Measurements from ENCODE around the gene CDS1.

GRCh38 chr4:84597450-84597849 is 14.5 kb downstream of the CDS1 start:
- TF ChIP-seq, protein P1, sequence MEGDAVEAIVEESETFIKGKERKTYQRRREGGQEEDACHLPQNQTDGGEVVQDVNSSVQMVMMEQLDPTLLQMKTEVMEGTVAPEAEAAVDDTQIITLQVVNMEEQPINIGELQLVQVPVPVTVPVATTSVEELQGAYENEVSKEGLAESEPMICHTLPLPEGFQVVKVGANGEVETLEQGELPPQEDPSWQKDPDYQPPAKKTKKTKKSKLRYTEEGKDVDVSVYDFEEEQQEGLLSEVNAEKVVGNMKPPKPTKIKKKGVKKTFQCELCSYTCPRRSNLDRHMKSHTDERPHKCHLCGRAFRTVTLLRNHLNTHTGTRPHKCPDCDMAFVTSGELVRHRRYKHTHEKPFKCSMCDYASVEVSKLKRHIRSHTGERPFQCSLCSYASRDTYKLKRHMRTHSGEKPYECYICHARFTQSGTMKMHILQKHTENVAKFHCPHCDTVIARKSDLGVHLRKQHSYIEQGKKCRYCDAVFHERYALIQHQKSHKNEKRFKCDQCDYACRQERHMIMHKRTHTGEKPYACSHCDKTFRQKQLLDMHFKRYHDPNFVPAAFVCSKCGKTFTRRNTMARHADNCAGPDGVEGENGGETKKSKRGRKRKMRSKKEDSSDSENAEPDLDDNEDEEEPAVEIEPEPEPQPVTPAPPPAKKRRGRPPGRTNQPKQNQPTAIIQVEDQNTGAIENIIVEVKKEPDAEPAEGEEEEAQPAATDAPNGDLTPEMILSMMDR (IDR thresholded peaks at IDR 0.05; ENCODE audit: low read depth, low read length) = no peak
- TF ChIP-seq POLR2A (IDR thresholded peaks at IDR 0.05; ENCODE audit: extremely low read depth, insufficient read length) (no peak), MAX (IDR thresholded peaks at IDR 0.05; ENCODE audit: low read depth, low read length) (no peak)

Data from NB4 (cell line).